HCT116 (cell line): ENCODE results near the gene DPF3.

Experiments used
- FOSL1 ChIP-seq: IDR thresholded peaks from 2 replicates; pipeline ENCODE4 v1.6.1; 2012; ENCODE audit warnings: low read depth
- POLR2A ChIP-seq: IDR thresholded peaks from 2 replicates; pipeline ENCODE4 v1.7.0; 2011; ENCODE audit warnings: borderline replicate concordance; ENCODE audit not compliant: insufficient read depth, insufficient read length; ENCODE audit errors: extremely low read depth
- POLR2AphosphoS5 ChIP-seq: IDR thresholded peaks from 2 replicates; pipeline ENCODE4 v1.6.1; 2011; ENCODE audit warnings: mild to moderate bottlenecking, low read depth, low read length, moderate library complexity
- RAD21 ChIP-seq: IDR thresholded peaks from 2 replicates; pipeline ENCODE4 v1.6.1; 2012; ENCODE audit warnings: low read depth, mild to moderate bottlenecking
- SRF ChIP-seq: IDR thresholded peaks from 2 replicates; pipeline ENCODE4 v1.6.1; 2012; ENCODE audit warnings: low read depth
- TF ChIP-seq, protein P1 (sequence below): IDR thresholded peaks from 2 replicates; pipeline ENCODE4 v1.6.1; 2012
- TF ChIP-seq, protein P2 (sequence below), 3 experiments: fragments of 200-600 bp in 1 of 3; sonication (generic) in 1 of 3; IDR thresholded peaks in 2 of 3; conservative IDR thresholded peaks in 1 of 3; 2 replicates each; pipeline ENCODE4 v1.5.1; 2012 to 2017; ENCODE audit warnings: low read depth in 2 of 3, low read length in 2 of 3, antibody characterized with exemption in 1 of 3, borderline replicate concordance in 1 of 3, control low read depth in 1 of 3, mild to moderate bottlenecking in 1 of 3, mixed read lengths in 1 of 3, mixed run types in 1 of 3, moderate library complexity in 1 of 3; ENCODE audit not compliant: insufficient read depth in 1 of 3
- TF ChIP-seq, protein P3 (sequence below): IDR thresholded peaks from 2 replicates; pipeline ENCODE4 v1.6.1; 2012; ENCODE audit warnings: low read depth

DNA sequence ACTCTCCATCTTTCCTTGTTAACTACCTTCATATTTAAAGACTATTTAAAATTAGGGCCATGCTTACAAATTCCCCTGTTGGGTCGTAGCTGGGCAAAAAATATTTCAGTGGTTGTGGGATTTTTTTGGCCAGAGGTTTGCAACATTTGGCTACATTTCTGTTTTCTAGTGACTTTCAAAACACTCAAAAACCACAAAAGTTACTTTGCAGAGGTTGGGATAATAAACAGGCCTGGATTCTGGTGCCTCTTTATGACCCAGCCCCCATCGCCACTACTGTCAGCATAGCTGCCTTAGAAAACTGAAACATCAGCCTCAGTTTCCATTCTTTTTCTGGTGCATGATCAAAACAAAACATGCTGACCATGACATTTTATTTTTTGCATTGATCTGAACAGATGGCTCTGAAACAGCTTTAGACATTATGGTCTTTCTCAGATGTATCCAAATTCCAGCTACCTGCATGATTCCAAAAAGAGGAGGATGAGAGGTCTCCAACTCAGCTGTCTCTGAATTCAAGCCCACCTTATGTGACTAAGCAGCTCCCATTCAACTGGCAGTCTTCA lies 5.2 kb downstream of the DPF3 start:
- TF ChIP-seq POLR2A = no peak
- TF ChIP-seq, protein P1, sequence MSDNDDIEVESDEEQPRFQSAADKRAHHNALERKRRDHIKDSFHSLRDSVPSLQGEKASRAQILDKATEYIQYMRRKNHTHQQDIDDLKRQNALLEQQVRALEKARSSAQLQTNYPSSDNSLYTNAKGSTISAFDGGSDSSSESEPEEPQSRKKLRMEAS = no peak
- TF ChIP-seq, protein P2, sequence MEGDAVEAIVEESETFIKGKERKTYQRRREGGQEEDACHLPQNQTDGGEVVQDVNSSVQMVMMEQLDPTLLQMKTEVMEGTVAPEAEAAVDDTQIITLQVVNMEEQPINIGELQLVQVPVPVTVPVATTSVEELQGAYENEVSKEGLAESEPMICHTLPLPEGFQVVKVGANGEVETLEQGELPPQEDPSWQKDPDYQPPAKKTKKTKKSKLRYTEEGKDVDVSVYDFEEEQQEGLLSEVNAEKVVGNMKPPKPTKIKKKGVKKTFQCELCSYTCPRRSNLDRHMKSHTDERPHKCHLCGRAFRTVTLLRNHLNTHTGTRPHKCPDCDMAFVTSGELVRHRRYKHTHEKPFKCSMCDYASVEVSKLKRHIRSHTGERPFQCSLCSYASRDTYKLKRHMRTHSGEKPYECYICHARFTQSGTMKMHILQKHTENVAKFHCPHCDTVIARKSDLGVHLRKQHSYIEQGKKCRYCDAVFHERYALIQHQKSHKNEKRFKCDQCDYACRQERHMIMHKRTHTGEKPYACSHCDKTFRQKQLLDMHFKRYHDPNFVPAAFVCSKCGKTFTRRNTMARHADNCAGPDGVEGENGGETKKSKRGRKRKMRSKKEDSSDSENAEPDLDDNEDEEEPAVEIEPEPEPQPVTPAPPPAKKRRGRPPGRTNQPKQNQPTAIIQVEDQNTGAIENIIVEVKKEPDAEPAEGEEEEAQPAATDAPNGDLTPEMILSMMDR (IDR thresholded peaks at IDR 0.05 in 2 of 3, conservative IDR thresholded peaks at IDR 0.05 in 1 of 3; ENCODE audit: borderline replicate concordance in 1 of 3, insufficient read depth in 1 of 3, low read depth in 2 of 3, low read length in 2 of 3) = no peak
- TF ChIP-seq, protein P3, sequence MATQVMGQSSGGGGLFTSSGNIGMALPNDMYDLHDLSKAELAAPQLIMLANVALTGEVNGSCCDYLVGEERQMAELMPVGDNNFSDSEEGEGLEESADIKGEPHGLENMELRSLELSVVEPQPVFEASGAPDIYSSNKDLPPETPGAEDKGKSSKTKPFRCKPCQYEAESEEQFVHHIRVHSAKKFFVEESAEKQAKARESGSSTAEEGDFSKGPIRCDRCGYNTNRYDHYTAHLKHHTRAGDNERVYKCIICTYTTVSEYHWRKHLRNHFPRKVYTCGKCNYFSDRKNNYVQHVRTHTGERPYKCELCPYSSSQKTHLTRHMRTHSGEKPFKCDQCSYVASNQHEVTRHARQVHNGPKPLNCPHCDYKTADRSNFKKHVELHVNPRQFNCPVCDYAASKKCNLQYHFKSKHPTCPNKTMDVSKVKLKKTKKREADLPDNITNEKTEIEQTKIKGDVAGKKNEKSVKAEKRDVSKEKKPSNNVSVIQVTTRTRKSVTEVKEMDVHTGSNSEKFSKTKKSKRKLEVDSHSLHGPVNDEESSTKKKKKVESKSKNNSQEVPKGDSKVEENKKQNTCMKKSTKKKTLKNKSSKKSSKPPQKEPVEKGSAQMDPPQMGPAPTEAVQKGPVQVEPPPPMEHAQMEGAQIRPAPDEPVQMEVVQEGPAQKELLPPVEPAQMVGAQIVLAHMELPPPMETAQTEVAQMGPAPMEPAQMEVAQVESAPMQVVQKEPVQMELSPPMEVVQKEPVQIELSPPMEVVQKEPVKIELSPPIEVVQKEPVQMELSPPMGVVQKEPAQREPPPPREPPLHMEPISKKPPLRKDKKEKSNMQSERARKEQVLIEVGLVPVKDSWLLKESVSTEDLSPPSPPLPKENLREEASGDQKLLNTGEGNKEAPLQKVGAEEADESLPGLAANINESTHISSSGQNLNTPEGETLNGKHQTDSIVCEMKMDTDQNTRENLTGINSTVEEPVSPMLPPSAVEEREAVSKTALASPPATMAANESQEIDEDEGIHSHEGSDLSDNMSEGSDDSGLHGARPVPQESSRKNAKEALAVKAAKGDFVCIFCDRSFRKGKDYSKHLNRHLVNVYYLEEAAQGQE = no peak
- no peak for TF ChIP-seq POLR2AphosphoS5
- no peak for TF ChIP-seq FOSL1
- no peak for TF ChIP-seq SRF
- no peak for TF ChIP-seq RAD21
